ENCODE results near the gene LYPD3.

Gene LYPD3

GRCh38 chr19:43482193-43482592, 16.8 kb upstream of the LYPD3 start:
- TF ChIP-seq SIN3A (IDR thresholded peaks at IDR 0.05; ENCODE audit: borderline replicate concordance, insufficient read depth, low read length) = no peak
- no peak for TF ChIP-seq TAF1 (IDR thresholded peaks at IDR 0.05; ENCODE audit: borderline replicate concordance, insufficient read depth, low read length)
- TF ChIP-seq FOXP2 (optimal IDR thresholded peaks at IDR 0.05; ENCODE audit: borderline replicate concordance, extremely low read depth, extremely low read length, insufficient read depth) = no peak
- TF ChIP-seq REST (IDR thresholded peaks at IDR 0.05; ENCODE audit: insufficient read depth in 1 of 2, low read depth in 2 of 2, low read length in 2 of 2) = no peak
- TF ChIP-seq POLR2AphosphoS5 (IDR thresholded peaks at IDR 0.05; ENCODE audit: low read depth, low read length) = no peak

- no peak for TF ChIP-seq TAF1 (IDR thresholded peaks at IDR 0.05; ENCODE audit: borderline replicate concordance, insufficient read depth, low read length)
- TF ChIP-seq POLR2AphosphoS5 (IDR thresholded peaks at IDR 0.05; ENCODE audit: low read depth, low read length) = no peak
- no peak for TF ChIP-seq REST (IDR thresholded peaks at IDR 0.05; ENCODE audit: insufficient read depth in 1 of 2, low read depth in 2 of 2, low read length in 2 of 2)
- no peak for TF ChIP-seq FOXP2 (optimal IDR thresholded peaks at IDR 0.05; ENCODE audit: borderline replicate concordance, extremely low read depth, extremely low read length, insufficient read depth)
- no peak for TF ChIP-seq SIN3A (IDR thresholded peaks at IDR 0.05; ENCODE audit: borderline replicate concordance, insufficient read depth, low read length)
These were observed 16.3 kb upstream of the LYPD3 start for GRCh38 chr19:43481701-43482100.

GRCh38 chr19:43480574-43480973, 15.2 kb upstream of the LYPD3 start:
- no peak for TF ChIP-seq FOXP2 (optimal IDR thresholded peaks at IDR 0.05; ENCODE audit: borderline replicate concordance, extremely low read depth, extremely low read length, insufficient read depth)
- no peak for TF ChIP-seq REST (IDR thresholded peaks at IDR 0.05; ENCODE audit: insufficient read depth in 1 of 2, low read depth in 2 of 2, low read length in 2 of 2)
- TF ChIP-seq TAF1 (IDR thresholded peaks at IDR 0.05; ENCODE audit: borderline replicate concordance, insufficient read depth, low read length) = no peak
- TF ChIP-seq POLR2AphosphoS5 (IDR thresholded peaks at IDR 0.05; ENCODE audit: low read depth, low read length) = no peak
- TF ChIP-seq SIN3A (IDR thresholded peaks at IDR 0.05; ENCODE audit: borderline replicate concordance, insufficient read depth, low read length) = no peak

GRCh38 chr19:43479961-43480561, 14.7 kb upstream of the LYPD3 start:
- no peak for TF ChIP-seq POLR2AphosphoS5 (IDR thresholded peaks at IDR 0.05; ENCODE audit: low read depth, low read length)
- TF ChIP-seq FOXP2 (optimal IDR thresholded peaks at IDR 0.05; ENCODE audit: borderline replicate concordance, extremely low read depth, extremely low read length, insufficient read depth) = no peak

GRCh38 chr19:43479226-43479625, 13.8 kb upstream of the LYPD3 start:
- no peak for TF ChIP-seq REST (IDR thresholded peaks at IDR 0.05; ENCODE audit: insufficient read depth in 1 of 2, low read depth in 2 of 2, low read length in 2 of 2)
- TF ChIP-seq TAF1 (IDR thresholded peaks at IDR 0.05; ENCODE audit: borderline replicate concordance, insufficient read depth, low read length) = no peak
- TF ChIP-seq POLR2AphosphoS5 (IDR thresholded peaks at IDR 0.05; ENCODE audit: low read depth, low read length) = no peak
- no peak for TF ChIP-seq SIN3A (IDR thresholded peaks at IDR 0.05; ENCODE audit: borderline replicate concordance, insufficient read depth, low read length)
- no peak for TF ChIP-seq FOXP2 (optimal IDR thresholded peaks at IDR 0.05; ENCODE audit: borderline replicate concordance, extremely low read depth, extremely low read length, insufficient read depth)

Measured in PFSK-1 (cell line).